ENCODE results near the gene SINHCAF.

SINHCAF gene

DNA sequence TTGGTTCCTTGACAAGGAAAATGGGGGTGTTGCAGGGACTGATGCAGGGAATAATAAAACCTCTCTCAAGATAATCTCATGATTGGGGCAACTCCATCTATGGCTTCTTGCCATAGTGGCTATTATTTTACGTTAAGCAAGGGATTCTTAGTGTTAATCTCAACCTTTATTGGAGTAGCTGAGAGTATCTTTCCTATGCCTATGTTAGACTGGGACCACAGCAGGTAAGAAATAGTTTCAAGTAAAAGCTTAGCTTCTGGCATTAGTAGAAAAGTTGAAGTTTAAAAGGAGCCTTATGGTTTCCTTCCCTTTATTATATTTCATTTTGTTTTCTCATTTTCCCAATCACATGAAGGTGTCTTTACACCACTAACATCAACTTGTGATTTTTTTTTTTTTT, 16.7 kb downstream of the SINHCAF start:
- H3K4me3 ChIP-seq (ENCODE audit: low read depth, low read length), result no peak overlapping the region
- TF ChIP-seq, protein P1, sequence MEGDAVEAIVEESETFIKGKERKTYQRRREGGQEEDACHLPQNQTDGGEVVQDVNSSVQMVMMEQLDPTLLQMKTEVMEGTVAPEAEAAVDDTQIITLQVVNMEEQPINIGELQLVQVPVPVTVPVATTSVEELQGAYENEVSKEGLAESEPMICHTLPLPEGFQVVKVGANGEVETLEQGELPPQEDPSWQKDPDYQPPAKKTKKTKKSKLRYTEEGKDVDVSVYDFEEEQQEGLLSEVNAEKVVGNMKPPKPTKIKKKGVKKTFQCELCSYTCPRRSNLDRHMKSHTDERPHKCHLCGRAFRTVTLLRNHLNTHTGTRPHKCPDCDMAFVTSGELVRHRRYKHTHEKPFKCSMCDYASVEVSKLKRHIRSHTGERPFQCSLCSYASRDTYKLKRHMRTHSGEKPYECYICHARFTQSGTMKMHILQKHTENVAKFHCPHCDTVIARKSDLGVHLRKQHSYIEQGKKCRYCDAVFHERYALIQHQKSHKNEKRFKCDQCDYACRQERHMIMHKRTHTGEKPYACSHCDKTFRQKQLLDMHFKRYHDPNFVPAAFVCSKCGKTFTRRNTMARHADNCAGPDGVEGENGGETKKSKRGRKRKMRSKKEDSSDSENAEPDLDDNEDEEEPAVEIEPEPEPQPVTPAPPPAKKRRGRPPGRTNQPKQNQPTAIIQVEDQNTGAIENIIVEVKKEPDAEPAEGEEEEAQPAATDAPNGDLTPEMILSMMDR (IDR thresholded peaks at IDR 0.05; ENCODE audit: insufficient read depth, low read depth, low read length, missing control alignments), result no peak
- DNase-seq (ENCODE audit: low read depth), result no peak

DNA sequence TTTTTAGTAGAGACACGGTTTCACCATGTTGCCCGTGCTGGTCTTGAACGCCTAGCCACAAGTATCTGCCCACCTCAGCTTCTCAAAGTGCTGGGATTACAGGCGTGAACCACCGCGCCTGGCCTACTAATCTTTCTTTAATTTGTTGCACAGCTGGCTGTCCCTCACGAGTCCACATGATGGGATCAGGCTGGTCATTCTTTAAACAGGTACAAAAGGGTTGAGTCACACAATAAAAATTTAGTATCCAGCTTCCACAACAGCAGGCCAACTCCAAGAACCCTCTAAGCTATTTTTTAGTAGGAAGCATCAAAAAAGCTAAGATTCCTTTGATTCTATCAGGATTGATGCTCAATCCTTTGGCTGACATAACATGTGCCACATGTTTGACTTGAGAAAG, 17.8 kb downstream of the SINHCAF start:
- no peak overlapping the region for H3K4me3 ChIP-seq (ENCODE audit: low read depth, low read length)
- DNase-seq (ENCODE audit: low read depth), result no peak
- TF ChIP-seq, protein P1 (IDR thresholded peaks at IDR 0.05; ENCODE audit: insufficient read depth, low read depth, low read length, missing control alignments), result no peak

DNA sequence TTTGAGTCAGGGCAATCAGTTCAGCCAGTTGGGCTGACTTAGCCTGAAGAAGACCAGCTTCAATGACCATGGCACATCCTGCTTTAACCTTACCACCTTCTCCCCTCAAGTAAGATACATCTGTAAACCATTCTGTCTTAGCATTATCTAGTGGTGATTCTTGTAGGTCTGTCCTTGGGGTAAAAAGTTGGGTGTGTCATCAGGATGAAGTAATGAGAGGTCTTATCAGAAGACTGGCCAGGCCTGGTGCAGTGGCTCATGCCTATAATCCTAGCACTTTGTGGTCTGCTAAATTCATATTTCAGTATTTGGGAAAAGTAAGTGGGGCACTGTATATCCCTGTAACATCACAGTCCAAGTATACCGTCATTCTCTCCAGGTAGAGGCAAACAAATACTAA, 19.1 kb downstream of the SINHCAF start:
- no peak overlapping the region for H3K4me3 ChIP-seq (ENCODE audit: low read depth, low read length)
- TF ChIP-seq, protein P1 (IDR thresholded peaks at IDR 0.05; ENCODE audit: insufficient read depth, low read depth, low read length, missing control alignments), result no peak
- no peak for DNase-seq (ENCODE audit: low read depth)

DNA sequence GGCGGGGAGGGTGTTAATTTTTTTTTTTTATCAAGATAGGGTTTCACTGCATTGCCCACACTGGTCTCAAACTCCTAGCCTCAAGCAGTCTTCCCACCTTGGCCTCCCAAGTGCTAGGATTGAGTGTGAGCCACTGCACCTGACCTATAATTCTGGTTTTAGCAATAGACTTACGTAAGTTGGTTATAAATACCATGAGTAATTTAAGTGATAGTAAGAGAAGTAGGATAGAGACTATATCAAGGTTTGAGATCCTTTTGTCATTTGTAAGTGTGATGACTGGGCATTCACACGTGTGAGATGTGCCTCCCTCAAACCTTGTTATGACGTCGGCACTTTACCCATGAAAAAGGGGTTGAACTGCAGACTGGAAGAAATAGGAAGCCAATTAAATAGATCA, 22.5 kb downstream of the SINHCAF start:
- no peak for DNase-seq (ENCODE audit: low read depth)
- H3K4me3 ChIP-seq (ENCODE audit: low read depth, low read length), result no peak overlapping the region
- TF ChIP-seq, protein P1 (IDR thresholded peaks at IDR 0.05; ENCODE audit: insufficient read depth, low read depth, low read length, missing control alignments), result no peak

DNA sequence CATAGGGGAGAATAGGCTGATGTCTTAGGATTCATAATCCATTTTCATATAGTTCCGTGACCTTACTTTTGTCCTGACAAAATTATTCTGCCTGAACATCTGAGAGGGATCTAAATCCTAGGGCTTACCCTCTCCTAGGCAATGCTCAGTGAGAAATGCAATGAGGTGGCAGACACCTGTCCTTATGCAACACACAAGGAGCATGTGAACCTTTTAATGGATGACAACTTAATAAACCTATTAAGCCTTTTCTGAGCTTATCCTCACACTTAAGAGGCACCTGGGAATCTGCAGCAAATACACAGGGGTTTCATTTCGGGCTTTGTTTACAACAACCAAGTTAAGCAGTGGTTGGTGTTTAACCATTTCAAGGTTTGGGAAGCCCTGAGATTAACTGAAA, 24.6 kb downstream of the SINHCAF start:
- TF ChIP-seq, protein P1 (IDR thresholded peaks at IDR 0.05; ENCODE audit: insufficient read depth, low read depth, low read length, missing control alignments), result no peak
- no peak for DNase-seq (ENCODE audit: low read depth)
- no peak overlapping the region for H3K4me3 ChIP-seq (ENCODE audit: low read depth, low read length)

DNA sequence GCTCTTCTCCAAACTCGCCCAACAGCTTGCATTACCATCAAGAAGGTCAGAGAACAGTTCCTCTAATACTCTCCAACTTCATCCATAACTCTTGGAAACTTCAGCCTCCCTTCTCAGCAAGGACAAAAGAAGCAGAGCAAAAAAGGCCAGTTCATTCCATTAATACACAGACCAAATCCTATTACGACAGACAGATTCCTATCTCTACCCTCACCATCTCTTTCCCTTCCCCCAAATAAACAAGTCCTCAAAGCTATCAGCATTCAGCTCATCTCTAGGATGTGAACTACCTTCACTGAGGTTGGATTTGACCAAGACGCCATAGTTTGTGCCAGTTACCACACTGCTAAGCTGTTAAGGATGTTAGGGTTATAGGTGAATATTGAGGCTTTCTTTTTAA, 25.2 kb downstream of the SINHCAF start:
- no peak for DNase-seq (ENCODE audit: low read depth)
- TF ChIP-seq, protein P1 (IDR thresholded peaks at IDR 0.05; ENCODE audit: insufficient read depth, low read depth, low read length, missing control alignments), result no peak
- H3K4me3 ChIP-seq (ENCODE audit: low read depth, low read length), result no peak overlapping the region

DNA sequence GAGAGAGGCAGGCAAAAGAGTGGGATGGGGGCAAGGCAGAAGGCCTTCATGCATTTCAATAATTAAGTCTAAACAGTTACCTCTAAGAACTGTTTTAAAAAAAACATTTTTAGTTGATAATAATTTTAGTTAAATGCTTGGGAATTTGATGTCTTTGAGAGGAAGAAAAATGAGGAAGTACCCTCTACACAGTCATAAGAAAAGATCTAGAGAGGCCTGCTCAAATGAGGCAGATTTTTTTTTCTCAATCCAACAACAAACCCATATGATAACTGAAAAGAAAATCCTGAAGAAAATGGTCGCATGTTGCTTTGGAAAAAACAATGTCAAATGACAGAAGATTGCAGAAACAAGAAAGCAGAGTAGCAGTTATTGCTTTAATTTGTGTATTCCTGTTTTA, 25.6 kb downstream of the SINHCAF start:
- TF ChIP-seq, protein P1 (IDR thresholded peaks at IDR 0.05; ENCODE audit: insufficient read depth, low read depth, low read length, missing control alignments), result no peak
- no peak for DNase-seq (ENCODE audit: low read depth)
- no peak overlapping the region for H3K4me3 ChIP-seq (ENCODE audit: low read depth, low read length)
